CD14-positive monocyte (primary cell): ENCODE measurements around the gene SFMBT2. TPM values are rescaled to one million over a fixed set of nuclear protein-coding genes. Genes with fewer than 3 reads are reported as not detected.

Experiments
- DNase-seq, 3 donors: peaks; one replicate each; pipeline ENCODE4 v3.0.0-alpha.2; 2011 to 2022
- H2AFZ ChIP-seq: 2 replicates; pipeline ENCODE4 v1.6.0; 2012; ENCODE audit warnings: mild to moderate bottlenecking, low read depth, low read length, inconsistent platforms; ENCODE audit not compliant: insufficient read depth, poor library complexity, severe bottlenecking
- H3K27ac ChIP-seq, 2 donors: 1 replicate in 1 of 2; 2 replicates in 1 of 2; pipeline ENCODE4 v1.5.1; 2012 to 2013; ENCODE audit warnings: low read length in 2 of 2, control low read depth in 1 of 2, inconsistent platforms in 1 of 2, low read depth in 1 of 2, mild to moderate bottlenecking in 1 of 2
- H3K27me3 ChIP-seq, 2 donors: one replicate each; pipeline versions ENCODE4 v1.6.0 to v1.6.1; 2011 to 2013; ENCODE audit warnings: low read length in 2 of 2; ENCODE audit not compliant: control insufficient read depth in 2 of 2, insufficient read depth in 2 of 2
- H3K36me3 ChIP-seq, 2 donors: replicated peaks in 1 of 2; 1 replicate in 1 of 2; 2 replicates in 1 of 2; pipeline versions ENCODE4 v1.5.1 to v1.6.1; 2012 to 2013; ENCODE audit warnings: low read length in 2 of 2, control low read depth in 1 of 2, inconsistent platforms in 1 of 2, mild to moderate bottlenecking in 1 of 2; ENCODE audit not compliant: insufficient read depth in 2 of 2, control insufficient read depth in 1 of 2
- H3K4me1 ChIP-seq, 2 donors: 1 replicate in 1 of 2; 2 replicates in 1 of 2; pipeline versions ENCODE4 v1.5.1 to v1.6.1; 2012 to 2013; ENCODE audit warnings: low read length in 2 of 2, control low read depth in 1 of 2, inconsistent platforms in 1 of 2, mild to moderate bottlenecking in 1 of 2, moderate library complexity in 1 of 2; ENCODE audit not compliant: insufficient read depth in 2 of 2, control insufficient read depth in 1 of 2
- H3K4me2 ChIP-seq: replicated peaks from 2 replicates; pipeline ENCODE3; 2012; ENCODE audit warnings: low read length, moderate library complexity, mild to moderate bottlenecking; ENCODE audit not compliant: poor library complexity, severe bottlenecking; ENCODE audit errors: extremely low read depth
- H3K4me3 ChIP-seq, 3 experiments: fragments of 200-600 bp in 1 of 3; sonication (generic) in 1 of 3; replicated peaks in 1 of 3; 1 replicate in 2 of 3; 2 replicates in 1 of 3; pipeline ENCODE4 v1.5.1; 2011 to 2013; ENCODE audit warnings: low read length in 3 of 3, mild to moderate bottlenecking in 3 of 3, control low read depth in 2 of 3, low read depth in 2 of 3, inconsistent platforms in 1 of 3, moderate library complexity in 1 of 3
- H3K79me2 ChIP-seq: 2 replicates; pipeline ENCODE4 v1.6.0; 2012; ENCODE audit warnings: mild to moderate bottlenecking, control low read depth, inconsistent platforms, low read length, moderate library complexity; ENCODE audit not compliant: insufficient read depth
- H3K9ac ChIP-seq: 2 replicates; pipeline ENCODE4 v1.6.0; 2017; ENCODE audit warnings: low read length, mild to moderate bottlenecking; ENCODE audit not compliant: insufficient read depth, poor library complexity, severe bottlenecking
- H3K9me3 ChIP-seq, 2 donors: replicated peaks in 1 of 2; 1 replicate in 1 of 2; 2 replicates in 1 of 2; pipeline versions ENCODE4 v1.5.1 to v1.6.1; 2012 to 2013; ENCODE audit warnings: low read length in 2 of 2, control low read depth in 1 of 2; ENCODE audit not compliant: control insufficient read depth in 1 of 2, insufficient read depth in 1 of 2
- H4K20me1 ChIP-seq: 2 replicates; pipeline ENCODE4 v1.6.0; 2012; ENCODE audit warnings: mild to moderate bottlenecking, low read length, control low read depth, moderate library complexity; ENCODE audit not compliant: insufficient read depth
- H3K27ac Mint-ChIP-seq, 7 donors: one replicate each; pipeline ENCODE4 v1.8.0; 2020; ENCODE audit warnings: mild to moderate bottlenecking in 7 of 7, mixed read lengths in 7 of 7, moderate library complexity in 6 of 7, inconsistent platforms in 2 of 7
- H3K27me3 Mint-ChIP-seq, 3 donors: one replicate each; pipeline ENCODE4 v1.8.0; 2021 to 2022; ENCODE audit warnings: low read depth in 3 of 3, mild to moderate bottlenecking in 3 of 3, mixed read lengths in 3 of 3, moderate library complexity in 3 of 3, inconsistent platforms in 1 of 3
- H3K36me3 Mint-ChIP-seq, 2 donors: one replicate each; pipeline ENCODE4 v1.8.0; 2020; ENCODE audit warnings: mixed read lengths in 2 of 2, inconsistent platforms in 1 of 2, mild to moderate bottlenecking in 1 of 2
- H3K4me1 Mint-ChIP-seq: one replicate; pipeline ENCODE4 v1.8.0; 2020; ENCODE audit warnings: mild to moderate bottlenecking, mixed read lengths
- H3K4me3 Mint-ChIP-seq, 2 donors: one replicate each; pipeline ENCODE4 v1.8.0; 2020; ENCODE audit warnings: mild to moderate bottlenecking in 2 of 2, mixed read lengths in 2 of 2, moderate library complexity in 1 of 2
- H3K9me3 Mint-ChIP-seq, 7 donors: one replicate each; pipeline ENCODE4 v1.8.0; 2020 to 2022; ENCODE audit warnings: mixed read lengths in 7 of 7, mild to moderate bottlenecking in 6 of 7, moderate library complexity in 6 of 7, inconsistent platforms in 2 of 7
- CTCF ChIP-seq: fragments of 200-600 bp; IDR thresholded peaks from one replicate; pipeline ENCODE4 v1.8.0; 2022; ENCODE audit warnings: antibody characterized with exemption, mild to moderate bottlenecking
- WGBS: methylation state at CpG from one replicate; pipeline ENCODE4 v1.1.5; 2013; ENCODE audit warnings: missing lambda C conversion rate; ENCODE audit not compliant: insufficient coverage; 5-methylcytosine and 5-hydroxymethylcytosine counted together
- intact Hi-C, 2 donors: fragments of 100-400 bp; cut with micrococcal nuclease; formaldehyde crosslinking; loops; one replicate each; pipeline versions ENCODE4 v1.15.0 to v1.15.1; 2023
- polyA plus RNA-seq, 3 donors: library from polyadenylated mRNA; depleted of rRNA in 1 of 3; unstranded in 2 of 3; stranded (reverse) in 1 of 3; fragments of 300-500 nt in 2 of 3; fragments of >200 nt in 1 of 3; fragmentation: Illumina TruSeq in 2 of 3; gene quantifications; 1 replicate in 2 of 3; 2 replicates in 1 of 3; pipeline ENCODE4 v1.2.3, GENCODE V29; 2012 to 2021

SFMBT2 gene
- polyA plus RNA-seq, 3 donors = 0.53 to 10.9 (median 1.6) TPM

GRCh38 chr10:7122561-7122960 is 288.3 kb downstream of the SFMBT2 start:
- H3K9me3 ChIP-seq = no peaks in the 10 kb centered on the region
- no peak overlapping the region for H3K4me3 Mint-ChIP-seq
- H3K9me3 Mint-ChIP-seq = peaks cover 0 to 1% (median 0%) of the 10 kb centered on the region in 7 donors
- no peak overlapping the region for H2AFZ ChIP-seq
- no peak overlapping the region for H3K9ac ChIP-seq
- no peaks in the 10 kb centered on the region for H4K20me1 ChIP-seq
- no peaks in the 10 kb centered on the region for H3K36me3 ChIP-seq
- intact Hi-C loops = loop anchor here (5.0 kb wide), 3 partner anchors 65 to 290 kb away; partner anchors contain the start of gene SFMBT2 (in 1 of the 2)
- peaks cover 0 to 2% (median 0%) of the 10 kb centered on the region in 3 donors for H3K27me3 Mint-ChIP-seq
- H3K79me2 ChIP-seq = no peaks in the 10 kb centered on the region
- no peak overlapping the region for H3K27ac ChIP-seq
- H3K36me3 Mint-ChIP-seq = no peaks in the 10 kb centered on the region
- TF ChIP-seq CTCF = no peak
- no peaks in the 10 kb centered on the region for H3K27me3 ChIP-seq
- no peak overlapping the region for H3K4me2 ChIP-seq
- DNase-seq = no peak
- no peak overlapping the region for H3K4me3 ChIP-seq
- 100% methylated on average over 3 of the region's 3 CpGs for WGBS
- no peak overlapping the region for H3K27ac Mint-ChIP-seq
- peaks cover 5 to 6% of the 10 kb centered on the region in 2 donors for H3K4me1 ChIP-seq
- H3K4me1 Mint-ChIP-seq = peaks cover 17% of the 10 kb centered on the region

GRCh38 chr10:7121154-7121797 is 289.6 kb downstream of the SFMBT2 start:
- Histone ChIP-seq H3K4me3 (no peak overlapping the region), H3K9ac (no peak overlapping the region), H3K4me1 (peaks cover 5 to 6% of the 10 kb centered on the region in 2 donors), H3K4me2 (no peak overlapping the region), H3K27me3 (no peaks in the 10 kb centered on the region), H3K27ac (no peak overlapping the region), H2AFZ (no peak overlapping the region), H3K9me3 (no peaks in the 10 kb centered on the region), H3K79me2 (no peaks in the 10 kb centered on the region), H4K20me1 (no peaks in the 10 kb centered on the region), H3K36me3 (no peaks in the 10 kb centered on the region)
- intact Hi-C loops = loop anchor here (5.0 kb wide), 3 partner anchors 66 to 291 kb away; partner anchors contain the start of gene SFMBT2 (in 1 of the 2)
- no CpG with 5 or more reads among the region's 10 CpGs for WGBS
- no peaks in the 10 kb centered on the region for H3K36me3 Mint-ChIP-seq
- peak; percentile 86 for TF ChIP-seq CTCF
- no peak overlapping the region for H3K4me3 Mint-ChIP-seq
- H3K27ac Mint-ChIP-seq = no peak overlapping the region
- peaks cover 0 to 1% (median 0%) of the 10 kb centered on the region in 7 donors for H3K9me3 Mint-ChIP-seq
- peaks cover 0 to 2% (median 0%) of the 10 kb centered on the region in 3 donors for H3K27me3 Mint-ChIP-seq
- H3K4me1 Mint-ChIP-seq = peaks cover 17% of the 10 kb centered on the region
- peak; percentile 55 to 71 (median 66) for DNase-seq
